Pancreas (tissue), 10 donors: ENCODE data around the gene PODN. TPM values are rescaled to one million over a fixed set of nuclear protein-coding genes. Genes with fewer than 3 reads are reported as not detected.

Experiments used
- ATAC-seq, 4 donors: fragments of 200-7000 bp; cut with Tn5 transposase; one replicate each; pipeline versions ENCODE4 v1.8.0 to v1.9.1; 2020; ENCODE audit warnings: mild to moderate bottlenecking in 4 of 4, moderate library complexity in 4 of 4
- DNase-seq, 6 donors: peaks; one replicate each; pipeline ENCODE4 v3.0.0-alpha.2; 2020
- FAIRE-seq: peaks from 2 replicates; lab custom pipeline; 2012; peaks lifted over from hg19 to GRCh38; lab: Jason Lieb, UNC
- H3K27ac ChIP-seq, 4 donors: fragments of 200-600 bp; sonication (generic); 1 replicate in 3 of 4; 2 replicates in 1 of 4; pipeline versions ENCODE4 v1.5.0 to v1.8.0; 2020
- H3K27me3 ChIP-seq, 4 donors: fragments of 200-600 bp; one replicate each; pipeline ENCODE4 v1.8.0; 2021
- H3K36me3 ChIP-seq, 3 donors: fragments of 200-600 bp; sonication (generic) in 1 of 3; one replicate each; pipeline versions ENCODE4 v1.5.0 to v1.8.0; 2020 to 2021
- H3K4me1 ChIP-seq, 3 donors: fragments of 200-600 bp; one replicate each; pipeline ENCODE4 v1.8.0; 2021
- H3K4me3 ChIP-seq, 4 donors: fragments of 200-600 bp; sonication (generic) in 2 of 4; one replicate each; pipeline versions ENCODE4 v1.5.0 to v1.8.0; 2020 to 2021
- H3K9me3 ChIP-seq, 4 donors: fragments of 200-600 bp; one replicate each; pipeline ENCODE4 v1.8.0; 2021
- WGBS, 2 donors: extraction: QIAGEN DNeasy Blood & Tissue Kit; methylation state at CpG; one replicate each; pipeline ENCODE4 v1.1.7; 2013; 5-methylcytosine and 5-hydroxymethylcytosine counted together
- intact Hi-C, 3 donors: fragments of 100-400 bp; cut with DNase I; formaldehyde crosslinking; loops; one replicate each; pipeline versions ENCODE4 v1.11.1 to v1.14.2; 2022
- polyA plus RNA-seq, 2 donors: library from polyadenylated mRNA; stranded (reverse); fragments of 200-250 nt; gene quantifications; one replicate each; pipeline ENCODE4 v1.2.3, GENCODE V29; 2013
- total RNA-seq, 6 donors: library from RNA; stranded (reverse); fragmentation: NEBNext Ultra II Directional in 4 of 6; extraction: Animal tissue kit (Norgen Biotek cat#: 25700) in 4 of 6; gene quantifications; one replicate each; pipeline versions ENCODE4 v1.2.1 to v1.2.4, GENCODE V29; 2021 to 2023
- TF ChIP-seq, protein P1 (sequence below), 4 donors: fragments of 200-600 bp; sonication (generic) in 3 of 4; IDR thresholded peaks; one replicate each; pipeline versions ENCODE4 v1.5.0 to v1.8.0; 2021; ENCODE audit warnings: antibody characterized with exemption in 4 of 4
- donor health status: healthy with polysubstance abuse.
- donor health status: DM: no; HTN: no; CAD: no; lungs with moderate emphysema.
- donor health status: DM: no; HTN: no; CAD: no.
- donor health status: control.
- donor health status: control.
- donor health status: Bipolar disorder and iron deficiency.
- donor health status: DM: yes; HTN: yes; CAD: no.
- donor health status: DM: no; HTN: no; CAD: no.
- donor health status: DM: no; HTN: no; CAD: no.
- donor health status: DM: yes; HTN: yes; CAD: no.

The PODN gene, protein sequence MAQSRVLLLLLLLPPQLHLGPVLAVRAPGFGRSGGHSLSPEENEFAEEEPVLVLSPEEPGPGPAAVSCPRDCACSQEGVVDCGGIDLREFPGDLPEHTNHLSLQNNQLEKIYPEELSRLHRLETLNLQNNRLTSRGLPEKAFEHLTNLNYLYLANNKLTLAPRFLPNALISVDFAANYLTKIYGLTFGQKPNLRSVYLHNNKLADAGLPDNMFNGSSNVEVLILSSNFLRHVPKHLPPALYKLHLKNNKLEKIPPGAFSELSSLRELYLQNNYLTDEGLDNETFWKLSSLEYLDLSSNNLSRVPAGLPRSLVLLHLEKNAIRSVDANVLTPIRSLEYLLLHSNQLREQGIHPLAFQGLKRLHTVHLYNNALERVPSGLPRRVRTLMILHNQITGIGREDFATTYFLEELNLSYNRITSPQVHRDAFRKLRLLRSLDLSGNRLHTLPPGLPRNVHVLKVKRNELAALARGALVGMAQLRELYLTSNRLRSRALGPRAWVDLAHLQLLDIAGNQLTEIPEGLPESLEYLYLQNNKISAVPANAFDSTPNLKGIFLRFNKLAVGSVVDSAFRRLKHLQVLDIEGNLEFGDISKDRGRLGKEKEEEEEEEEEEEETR
- 10 to 100 TPM in 3 of 6 donors, 1 to 10 TPM in 3; 1.8 to 14.9 (median 7.8) TPM for total RNA-seq
- polyA plus RNA-seq, result 10 to 100 TPM in 1 of 2 donors, 1 to 10 TPM in 1; 7.5 to 14.6 TPM

- 2% methylated on average over 44 to 73 of the region's 73 CpGs for WGBS, 2 donors
- Histone ChIP-seq H3K36me3 (no peaks in the 10 kb centered on the region), H3K27ac (peak within 1 kb of the TSS in 2 of 4 donors; percentile 12 to 19), H3K4me1 (no peaks in the 10 kb centered on the region), H3K27me3 (no peaks in the 10 kb centered on the region), H3K4me3 (peak within 1 kb of the TSS; percentile 15 to 59 (median 46)), H3K9me3 (no peaks in the 10 kb centered on the region)
- ATAC-seq, result peak; percentile 54 to 68 (median 62)
- FAIRE-seq, result no peak
- intact Hi-C loops, result no loop called here
- TF ChIP-seq, protein P1, sequence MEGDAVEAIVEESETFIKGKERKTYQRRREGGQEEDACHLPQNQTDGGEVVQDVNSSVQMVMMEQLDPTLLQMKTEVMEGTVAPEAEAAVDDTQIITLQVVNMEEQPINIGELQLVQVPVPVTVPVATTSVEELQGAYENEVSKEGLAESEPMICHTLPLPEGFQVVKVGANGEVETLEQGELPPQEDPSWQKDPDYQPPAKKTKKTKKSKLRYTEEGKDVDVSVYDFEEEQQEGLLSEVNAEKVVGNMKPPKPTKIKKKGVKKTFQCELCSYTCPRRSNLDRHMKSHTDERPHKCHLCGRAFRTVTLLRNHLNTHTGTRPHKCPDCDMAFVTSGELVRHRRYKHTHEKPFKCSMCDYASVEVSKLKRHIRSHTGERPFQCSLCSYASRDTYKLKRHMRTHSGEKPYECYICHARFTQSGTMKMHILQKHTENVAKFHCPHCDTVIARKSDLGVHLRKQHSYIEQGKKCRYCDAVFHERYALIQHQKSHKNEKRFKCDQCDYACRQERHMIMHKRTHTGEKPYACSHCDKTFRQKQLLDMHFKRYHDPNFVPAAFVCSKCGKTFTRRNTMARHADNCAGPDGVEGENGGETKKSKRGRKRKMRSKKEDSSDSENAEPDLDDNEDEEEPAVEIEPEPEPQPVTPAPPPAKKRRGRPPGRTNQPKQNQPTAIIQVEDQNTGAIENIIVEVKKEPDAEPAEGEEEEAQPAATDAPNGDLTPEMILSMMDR (IDR thresholded peaks at IDR 0.05), result no peak
- peak in 2 of 6 donors; percentile 65 to 67 for DNase-seq
Observed at GRCh38 chr1:53061859-53062707, at the start of gene PODN. Gene PODN, plus strand, starts transcription at chr1:53062213. Its CDS starts 7,643 bp downstream, at chr1:53069856.

DNA sequence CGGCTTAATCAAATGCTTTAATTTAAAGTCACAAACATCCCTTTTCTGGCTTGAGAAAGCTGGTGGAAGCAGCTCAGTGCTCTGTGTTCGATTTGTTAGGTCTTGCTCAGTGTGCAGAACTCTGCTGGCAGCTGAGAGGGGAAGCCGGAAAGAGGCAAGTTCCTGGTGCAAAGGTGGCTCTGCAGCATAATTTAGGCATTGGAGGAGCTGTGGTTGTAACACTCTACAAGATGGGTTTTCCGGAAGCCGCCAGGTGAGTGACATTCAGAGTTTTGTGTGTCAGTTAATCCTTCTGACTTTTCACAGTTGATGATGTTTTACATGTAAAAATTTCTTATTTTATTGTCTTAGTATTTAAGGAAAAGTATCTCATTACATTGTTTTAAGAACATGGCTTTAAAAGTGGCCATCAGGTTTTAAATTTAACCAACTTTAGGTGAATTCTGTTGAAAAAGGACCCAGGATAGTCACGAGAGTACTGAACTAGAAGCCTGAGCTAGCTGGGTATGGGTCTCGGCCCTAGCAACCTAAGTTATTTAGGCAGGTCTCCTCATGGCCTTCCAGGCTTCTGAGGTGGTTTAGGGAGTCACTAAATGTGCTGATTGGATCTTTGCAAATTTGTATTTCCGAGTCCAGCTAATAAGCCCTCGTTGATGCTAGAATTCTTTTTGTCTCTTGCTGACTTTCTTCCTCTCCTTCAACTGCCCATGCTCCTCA, 47.1 kb upstream of the PODN start:
- 1 to 2% methylated on average over 9 of the region's 9 CpGs for WGBS, 2 donors
- DNase-seq (peak; percentile 58 to 87 (median 81)), ATAC-seq (peak; percentile 100), FAIRE-seq (peak; percentile 89)
- intact Hi-C loops, result no loop called here
- no peaks in the 10 kb centered on the region for H3K36me3 ChIP-seq
- TF ChIP-seq, protein P1 (IDR thresholded peaks at IDR 0.05), result no peak
- no peaks in the 10 kb centered on the region for H3K9me3 ChIP-seq
- H3K4me1 ChIP-seq, result peaks cover 0 to 9% (median 0%) of the 10 kb centered on the region in 3 donors
- no peaks in the 10 kb centered on the region for H3K27me3 ChIP-seq
- H3K27ac ChIP-seq, result peak overlapping the region in 2 of 4 donors; percentile 8 to 47
- peak overlapping the region; percentile 35 to 68 (median 52) for H3K4me3 ChIP-seq

DNA sequence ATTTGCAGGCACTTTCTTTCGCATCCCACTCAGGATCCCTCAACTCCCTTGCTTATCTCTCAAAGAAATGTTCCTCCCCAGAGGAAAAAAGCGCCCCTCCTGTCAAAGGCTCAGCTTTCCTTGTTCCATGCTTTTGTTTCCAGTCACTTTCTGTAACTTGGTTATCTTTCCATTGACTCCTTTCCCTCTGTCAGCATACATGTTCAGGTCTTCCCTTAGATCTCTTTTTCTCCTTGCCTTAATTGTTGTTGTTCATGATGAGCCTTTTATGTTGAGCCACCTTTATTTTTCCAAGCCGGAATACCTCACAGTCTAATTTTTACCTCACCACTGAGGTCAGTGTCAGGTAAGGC, 46.5 kb upstream of the PODN start:
- Histone ChIP-seq H3K27me3 (no peaks in the 10 kb centered on the region), H3K9me3 (no peaks in the 10 kb centered on the region), H3K36me3 (no peaks in the 10 kb centered on the region), H3K4me3 (peak overlapping the region; percentile 35 to 68 (median 52)), H3K27ac (no peak overlapping the region), H3K4me1 (peaks cover 0 to 9% (median 0%) of the 10 kb centered on the region in 3 donors)
- TF ChIP-seq, protein P1 (IDR thresholded peaks at IDR 0.05), result no peak
- FAIRE-seq, result no peak
- no peak for ATAC-seq
- WGBS, 2 donors, result 6 to 8% methylated on average over 3 of the region's 3 CpGs
- DNase-seq, result no peak
- intact Hi-C loops, result no loop called here

DNA sequence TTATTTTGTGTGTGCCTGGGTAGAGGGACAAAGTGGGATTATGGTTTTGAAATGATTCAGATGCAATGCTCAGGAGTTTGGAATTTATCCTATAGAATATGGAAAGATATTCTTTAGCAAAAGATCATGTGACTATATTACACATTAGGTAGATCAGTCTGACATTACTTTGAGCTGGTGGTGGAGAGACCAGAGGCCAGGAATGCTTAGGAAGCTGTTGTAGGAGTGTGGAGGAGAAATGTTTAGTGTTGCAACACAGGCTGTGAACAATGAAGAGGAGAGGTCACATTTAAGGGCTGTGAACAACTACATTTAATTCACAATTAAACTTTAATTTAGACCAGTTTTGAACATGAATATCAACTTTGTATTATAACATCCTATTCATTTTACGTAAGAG, 45.3 kb upstream of the PODN start:
- no peak for FAIRE-seq
- intact Hi-C loops, result no loop called here

More for the DNA sequence above, 45.3 kb upstream of the PODN start:
- no peaks in the 10 kb centered on the region for H3K9me3 ChIP-seq
- H3K27ac ChIP-seq, result no peak overlapping the region
- H3K27me3 ChIP-seq, result no peaks in the 10 kb centered on the region
- DNase-seq (no peak), ATAC-seq (no peak)
- WGBS, 2 donors, result 97% methylated on average over 1 of the region's 1 CpG
- TF ChIP-seq, protein P1 (IDR thresholded peaks at IDR 0.05), result no peak
- peaks cover 0 to 9% (median 0%) of the 10 kb centered on the region in 3 donors for H3K4me1 ChIP-seq
- H3K36me3 ChIP-seq, result no peaks in the 10 kb centered on the region
- no peak overlapping the region for H3K4me3 ChIP-seq
